ENCODE data around the gene KMO.

Gene KMO

DNA sequence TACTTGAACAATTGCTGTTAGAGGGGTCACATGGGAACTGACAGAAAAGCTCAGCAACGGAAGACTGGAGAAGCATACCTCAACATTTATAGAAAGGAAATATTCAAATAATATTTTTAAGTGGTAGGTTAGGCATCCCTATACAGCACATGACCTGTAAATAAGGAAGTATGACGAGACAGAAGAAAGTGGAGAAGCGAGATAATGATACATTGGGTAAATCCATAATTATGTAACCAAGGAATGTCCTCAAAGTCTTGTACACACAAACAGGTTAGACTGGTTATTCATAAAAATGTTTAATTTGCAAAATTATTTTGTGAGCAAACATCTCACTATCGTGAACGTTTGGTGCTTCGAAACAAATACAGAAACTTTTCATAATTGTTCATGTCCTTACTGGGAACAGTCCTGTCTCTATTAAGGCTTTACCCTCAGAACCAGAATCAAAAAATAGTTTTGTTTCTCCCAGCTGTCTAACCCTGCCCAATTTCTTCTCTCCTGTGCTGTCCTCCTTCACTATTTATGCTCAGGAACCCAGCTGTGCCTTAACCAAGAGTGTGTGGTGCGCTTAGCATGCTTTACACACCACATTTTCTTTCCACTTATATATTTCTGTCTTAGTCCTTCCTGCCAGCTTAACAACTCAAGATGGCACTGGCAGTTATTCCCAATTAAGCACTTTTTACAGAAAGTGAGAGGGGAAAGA, 10.2 kb downstream of the KMO start:
- no peak for DNase-seq

GRCh38 chr1:241548008-241548407, 15.8 kb downstream of the KMO start:
- no peak for DNase-seq

DNA sequence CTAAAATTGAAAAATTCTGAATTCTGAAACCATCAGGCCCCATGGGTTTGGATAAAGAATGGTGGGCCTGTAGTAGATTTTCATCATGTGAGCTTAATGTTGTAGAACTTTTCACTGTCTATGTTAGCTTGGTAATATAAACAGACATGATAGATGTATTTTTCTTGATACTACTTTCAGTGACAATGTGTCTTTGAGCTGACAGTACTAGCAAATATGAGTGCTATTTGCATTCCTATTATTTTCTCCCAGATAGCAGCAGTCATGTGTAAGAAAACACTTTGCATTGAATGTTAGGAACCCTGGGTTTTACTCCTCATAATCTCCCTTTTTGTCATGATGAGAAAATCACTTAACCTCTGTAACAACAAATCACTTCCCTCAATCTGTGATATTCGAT, 18.1 kb downstream of the KMO start:
- DNase-seq = no peak

DNA sequence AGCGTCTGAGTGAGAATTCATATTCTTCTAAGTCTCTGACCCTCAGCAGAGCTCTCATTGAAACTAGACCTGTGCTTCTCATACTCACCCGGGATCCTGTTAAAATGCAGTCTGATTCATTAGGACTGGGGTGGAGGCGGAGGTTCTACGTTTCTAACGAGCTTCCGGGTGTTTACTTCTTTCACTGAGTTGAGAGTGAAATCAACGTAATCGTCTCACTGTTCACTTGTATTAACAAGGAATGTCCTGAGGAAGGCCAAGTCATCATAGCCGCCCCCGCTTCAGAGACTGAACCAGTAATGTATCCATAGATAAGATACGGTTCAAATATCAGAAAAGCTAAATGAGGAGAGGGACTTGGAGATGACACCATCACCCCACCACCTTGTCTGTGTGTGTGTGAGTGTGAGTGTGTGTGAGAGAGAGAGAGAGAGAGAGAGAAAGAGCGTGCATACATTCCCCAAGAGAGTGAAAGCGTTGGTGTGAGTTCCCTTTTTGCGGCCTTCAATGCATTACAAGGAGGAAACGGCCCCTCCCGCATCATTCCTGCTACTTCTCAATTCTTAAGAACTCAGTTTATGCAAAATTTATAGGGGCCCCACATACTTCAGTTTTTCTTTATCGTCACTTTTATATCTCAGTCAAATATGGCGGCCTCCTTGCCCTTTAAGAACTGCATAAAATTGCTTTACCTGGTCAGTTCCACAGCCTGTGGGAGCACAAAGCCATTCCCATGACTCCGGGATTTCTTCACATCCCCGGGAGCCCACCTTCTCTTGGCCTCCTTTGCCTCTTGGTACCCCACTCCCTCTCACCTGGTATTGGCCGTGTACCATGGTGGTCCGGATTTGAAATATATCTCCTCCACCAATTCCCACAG, 19.8 kb downstream of the KMO start:
- DNase-seq = peak; percentile 47

GRCh38 chr1:241553886-241554592, 21.9 kb downstream of the KMO start:
- DNase-seq = no peak

GRCh38 chr1:241555526-241555925, 23.3 kb downstream of the KMO start:
- DNase-seq = no peak

DNA sequence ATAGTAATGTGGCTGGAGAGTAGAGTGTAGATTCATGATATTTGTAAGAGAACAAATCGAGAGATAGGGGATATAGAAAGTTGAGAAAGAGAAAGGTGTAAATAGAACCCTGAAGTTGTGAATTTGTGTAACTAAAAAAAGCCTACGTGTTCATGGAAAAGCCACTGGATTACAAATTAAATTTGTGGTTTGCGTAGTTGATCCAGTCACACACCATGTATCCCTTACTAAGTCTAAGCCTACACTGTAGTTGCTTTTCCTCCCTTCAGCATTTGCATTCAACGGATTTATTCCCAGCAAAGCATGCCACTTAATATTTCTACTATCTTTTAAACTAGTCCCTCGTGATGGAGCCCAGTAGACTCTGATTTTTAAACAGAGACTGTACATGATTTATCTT, 24.9 kb downstream of the KMO start:
- DNase-seq = no peak

DNA sequence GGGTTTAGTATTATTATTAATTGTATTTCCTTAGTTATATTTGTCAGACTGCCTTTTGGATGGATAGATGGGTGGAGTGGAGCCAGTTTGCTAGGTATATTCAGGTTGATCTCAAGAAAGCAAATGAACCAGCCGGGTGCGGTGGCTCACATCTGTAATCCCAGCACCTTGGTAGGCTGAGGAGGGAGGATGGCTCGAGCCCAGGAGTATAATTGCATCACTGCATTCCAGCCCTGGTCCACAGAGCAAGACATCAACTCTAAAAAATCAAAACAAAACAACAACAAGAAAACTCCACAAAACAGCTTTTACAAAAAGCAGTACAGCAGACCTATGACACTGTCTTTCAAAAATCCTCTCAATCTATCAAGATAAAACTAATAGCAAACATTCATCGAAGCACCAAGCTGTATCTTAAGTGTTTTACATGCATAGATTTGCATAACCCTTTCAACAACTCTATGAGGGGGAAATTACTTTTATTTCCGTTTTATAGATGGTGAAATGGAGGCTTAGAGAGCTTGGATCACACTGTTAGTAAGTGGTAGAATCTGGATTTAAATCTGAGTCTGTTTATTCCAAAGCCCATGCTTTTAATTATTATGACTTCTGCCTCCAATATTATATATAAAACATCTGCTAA, 25.5 kb downstream of the KMO start:
- no peak for DNase-seq

GRCh38 chr1:241560146-241560848, 28.1 kb downstream of the KMO start:
- DNase-seq = no peak

- DNase-seq = no peak
Measured at GRCh38 chr1:241560849-241561187, 28.6 kb downstream of the KMO start.

- DNase-seq = no peak
Measured at GRCh38 chr1:241569848-241570247, 37.7 kb downstream of the KMO start.

DNA sequence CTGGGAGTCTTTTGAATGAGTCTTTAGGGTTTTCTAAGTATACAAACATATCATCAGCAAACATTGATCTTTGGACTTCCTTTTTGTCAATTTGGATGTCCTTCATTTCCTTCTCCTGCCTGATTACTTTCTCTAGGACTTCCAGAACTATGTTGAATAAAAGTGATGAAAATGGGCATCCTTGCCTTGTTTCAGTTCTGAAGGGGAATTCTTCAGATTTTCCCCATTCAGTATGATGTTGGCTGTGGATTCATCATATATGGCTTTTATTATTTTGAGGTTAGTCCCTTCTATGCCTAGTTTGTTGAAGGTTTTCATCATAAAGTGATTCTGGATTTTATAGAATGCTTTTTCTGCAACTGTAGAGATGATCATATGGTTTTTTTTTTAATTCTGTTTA, 42.0 kb downstream of the KMO start:
- no peak for DNase-seq

GRCh38 chr1:241579434-241579833, 47.3 kb downstream of the KMO start:
- DNase-seq = no peak

DNA sequence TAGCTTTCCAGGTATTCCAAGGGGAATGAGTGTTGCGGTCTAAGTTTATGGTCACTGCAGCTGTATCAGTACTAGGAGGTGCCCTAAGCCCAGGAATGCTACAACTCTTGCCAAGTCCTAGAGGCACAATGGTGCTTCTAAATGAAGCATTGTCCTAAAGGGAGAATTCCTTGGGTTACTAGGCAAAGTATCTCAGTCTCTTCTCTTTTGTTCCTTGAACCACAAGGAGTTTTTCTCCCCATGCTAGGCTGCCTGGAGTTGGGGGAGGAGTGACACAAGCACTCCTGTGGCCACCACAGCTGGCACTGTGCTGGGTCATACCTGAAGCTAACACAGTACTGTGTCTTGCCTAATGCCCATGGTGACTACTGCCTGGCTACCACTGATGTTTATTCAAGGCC, 50.7 kb downstream of the KMO start:
- no peak for DNase-seq

DNA sequence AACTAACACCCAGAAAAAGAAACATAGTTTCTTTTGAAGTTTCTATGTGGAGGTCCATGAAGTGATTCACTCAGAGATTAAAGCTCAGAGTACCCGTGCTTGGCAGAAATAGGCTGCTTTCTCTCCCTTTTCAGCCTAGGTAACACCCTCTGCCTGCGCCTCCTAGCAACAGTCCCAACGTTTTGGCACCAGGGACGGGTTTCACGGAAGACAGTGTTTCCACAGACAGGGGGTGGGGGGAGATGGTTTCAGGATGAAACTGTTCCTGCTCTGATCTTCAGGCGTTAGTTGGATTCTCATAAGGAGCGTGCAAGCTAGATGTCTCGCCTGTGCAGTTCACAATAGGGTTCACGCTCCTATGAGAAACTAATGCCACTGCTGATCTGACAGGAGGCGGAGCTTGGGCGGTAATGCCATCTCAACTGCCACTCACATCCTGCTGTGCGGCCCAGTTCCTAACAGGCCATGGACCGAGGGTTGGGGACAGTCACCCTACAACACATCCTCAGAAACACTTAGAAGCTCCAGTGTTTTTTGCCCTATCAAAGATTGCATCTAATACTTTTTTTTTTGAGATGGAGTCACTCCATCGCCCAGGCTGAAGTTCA, 54.8 kb downstream of the KMO start:
- no peak for DNase-seq

GRCh38 chr1:241589521-241589920, 57.3 kb downstream of the KMO start:
- DNase-seq = no peak

DNA sequence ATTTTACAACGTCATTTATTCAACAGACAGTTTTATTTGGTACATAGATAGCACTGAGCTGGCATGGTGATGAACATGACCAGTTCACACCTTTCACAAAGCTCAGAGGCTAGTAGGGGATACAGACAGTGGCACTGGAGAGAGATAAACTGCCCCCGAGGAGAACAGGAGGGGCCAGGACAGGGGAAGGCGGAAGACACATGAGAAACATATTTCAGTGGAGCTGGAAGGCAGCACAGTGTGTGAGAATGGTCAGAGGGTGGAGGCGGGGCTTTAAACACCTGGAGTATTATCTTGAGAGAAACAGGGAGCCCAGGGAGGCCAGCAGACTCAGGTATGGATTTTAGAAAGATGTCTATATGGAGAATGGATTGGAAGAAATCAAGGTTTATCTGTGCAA, 58.5 kb downstream of the KMO start:
- no peak for DNase-seq

DNA sequence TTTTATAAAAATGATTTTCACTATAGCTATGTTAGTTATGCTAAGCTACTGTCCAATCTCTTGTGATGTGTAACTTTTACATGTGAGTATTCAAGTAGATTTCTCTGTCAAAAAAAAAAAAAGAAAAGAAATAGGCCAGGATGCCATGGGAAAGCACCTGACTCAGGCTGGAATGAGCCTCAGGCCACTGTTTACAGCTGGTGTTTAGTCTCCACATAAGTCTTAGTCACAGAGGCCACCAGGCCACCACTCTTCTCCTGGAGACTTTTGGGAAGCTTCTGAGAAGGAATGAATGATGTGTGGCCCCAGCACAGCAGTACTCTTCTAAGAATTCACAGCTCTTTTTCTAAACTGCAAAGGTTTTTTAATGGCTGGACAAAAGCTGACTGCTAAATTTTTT, 59.1 kb downstream of the KMO start:
- no peak for DNase-seq

DNA sequence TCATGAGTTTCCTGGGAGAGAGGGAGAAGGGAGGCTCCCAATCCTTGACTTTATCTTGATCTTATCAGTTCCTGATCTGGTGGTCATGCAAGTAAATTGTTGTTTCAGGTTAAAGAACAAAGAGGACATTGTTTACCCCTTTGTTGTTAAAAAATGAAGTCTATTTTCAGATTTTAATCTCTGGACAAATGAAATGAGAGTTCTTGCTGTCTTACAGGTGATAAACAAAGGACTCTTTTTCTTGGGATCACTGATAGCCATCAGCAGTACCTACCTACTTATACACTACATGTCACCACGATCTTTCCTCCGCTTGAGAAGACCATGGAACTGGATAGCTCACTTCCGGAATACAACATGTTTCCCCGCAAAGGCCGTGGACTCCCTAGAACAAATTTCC, 59.6 kb downstream of the KMO start:
- no peak for DNase-seq

- DNase-seq = no peak
Measured at GRCh38 chr1:241592273-241592958, 60.2 kb downstream of the KMO start.

DNA sequence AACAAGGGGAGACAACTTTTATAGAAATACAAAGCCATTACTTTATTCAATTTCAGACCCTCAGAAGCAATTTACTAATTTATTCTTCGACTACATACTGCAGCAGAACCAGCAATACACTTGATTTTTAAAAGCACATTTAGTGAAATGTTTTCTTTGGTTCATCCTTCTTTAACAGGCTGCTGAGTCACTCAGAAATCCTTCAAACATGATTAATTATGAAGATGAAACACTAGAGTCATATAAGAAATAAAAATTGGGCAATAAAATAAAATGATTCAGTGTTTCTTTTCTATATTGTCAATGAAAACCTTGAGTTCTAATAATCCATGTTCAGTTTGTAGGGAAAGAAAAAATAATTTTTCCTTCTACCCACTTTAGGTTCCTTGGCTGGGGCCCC, 61.0 kb downstream of the KMO start:
- DNase-seq = no peak

DNA sequence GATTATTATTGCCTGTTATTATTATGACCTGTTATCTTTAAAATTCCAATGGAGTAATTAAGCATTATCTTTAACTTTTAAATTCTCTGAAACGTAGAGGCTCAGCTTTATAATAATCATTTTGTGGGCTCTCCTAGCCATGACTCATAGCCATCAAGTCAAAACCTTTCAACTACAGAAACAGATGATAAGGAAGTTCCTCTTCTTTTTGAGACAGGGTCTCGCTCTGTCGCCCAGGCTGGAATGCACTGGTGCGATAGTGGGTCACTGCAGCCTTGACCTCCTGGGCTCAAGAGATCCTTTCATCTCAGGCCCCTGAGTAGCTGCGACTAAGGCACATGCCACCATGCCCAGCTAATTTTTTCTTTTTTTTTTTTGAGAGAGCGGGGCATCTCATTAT, 64.5 kb downstream of the KMO start:
- DNase-seq = no peak

Data from hematopoietic multipotent progenitor cell treated with erythropoietin and hydrocortisone succinate and interleukin-3 and kit ligand, for 8 days (in vitro differentiated cells).